ENCODE results near the gene HDAC9. TPM values are rescaled to one million over a fixed set of nuclear protein-coding genes. Genes with fewer than 3 reads are reported as not detected.
"Not testable (repeated sequence)": the region's sequence is repeated elsewhere in the genome, so short reads cannot be mapped to it uniquely, and the experiment has no call there.

HDAC9 gene
- total and polyA plus RNA-seq, 2 donors (not counting 1 experiment from before 2014, with no cell fraction given): 2.9 to 7.9 TPM

DNA sequence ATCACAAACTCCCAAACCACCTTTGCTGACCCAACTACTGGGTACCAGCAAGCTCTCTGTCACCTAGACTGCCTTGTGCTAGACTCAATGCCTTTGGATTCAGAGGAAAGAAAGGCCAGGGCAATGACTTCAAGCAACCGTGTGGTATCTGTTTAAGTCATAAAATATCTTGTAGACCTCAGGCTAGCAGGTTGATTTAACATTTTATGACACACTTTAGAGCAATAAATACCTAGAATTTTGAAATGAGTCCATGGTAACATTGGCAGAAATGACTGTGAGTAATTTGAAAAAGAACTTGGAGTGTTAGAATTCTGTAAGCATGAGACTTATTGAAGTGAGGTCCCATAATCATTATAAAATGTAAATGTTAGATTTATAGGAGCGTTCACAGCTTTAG is 534.7 kb downstream of the HDAC9 start:
- H3K4me2 ChIP-seq (ENCODE audit: extremely low read depth, insufficient read depth, low read length): no peak overlapping the region
- no peaks in the 10 kb centered on the region for H4K20me1 ChIP-seq (ENCODE audit: control insufficient read depth, extremely low read depth, insufficient read depth, low read length)
- H3K27me3 ChIP-seq (ENCODE audit: control insufficient read depth, insufficient read depth, low read length): no peaks in the 10 kb centered on the region
- no peak overlapping the region for H2AFZ ChIP-seq (ENCODE audit: low read length)
- H3K4me3 ChIP-seq (replicated peaks in 1 of 4; ENCODE audit: control extremely low read depth in 1 of 4, insufficient read depth in 1 of 4, low read depth in 3 of 4, low read length in 4 of 4): no peak overlapping the region
- no peaks in the 10 kb centered on the region for H3K79me2 ChIP-seq (ENCODE audit: control insufficient read depth, insufficient read depth, low read length)
- no peak overlapping the region for H3K27ac ChIP-seq (ENCODE audit: insufficient read depth, low read length)
- no peaks in the 10 kb centered on the region for H3K9me3 ChIP-seq (ENCODE audit: control insufficient read depth, insufficient read depth, low read depth, low read length)
- no peaks in the 10 kb centered on the region for H3K4me1 ChIP-seq (ENCODE audit: control insufficient read depth, extremely low read depth, insufficient read depth, low read length)
- H3K36me3 ChIP-seq (ENCODE audit: control insufficient read depth, insufficient read depth, low read length): no peaks in the 10 kb centered on the region
- H3K9ac ChIP-seq (ENCODE audit: insufficient read depth, low read length): no peak overlapping the region
- TF ChIP-seq, protein P1, sequence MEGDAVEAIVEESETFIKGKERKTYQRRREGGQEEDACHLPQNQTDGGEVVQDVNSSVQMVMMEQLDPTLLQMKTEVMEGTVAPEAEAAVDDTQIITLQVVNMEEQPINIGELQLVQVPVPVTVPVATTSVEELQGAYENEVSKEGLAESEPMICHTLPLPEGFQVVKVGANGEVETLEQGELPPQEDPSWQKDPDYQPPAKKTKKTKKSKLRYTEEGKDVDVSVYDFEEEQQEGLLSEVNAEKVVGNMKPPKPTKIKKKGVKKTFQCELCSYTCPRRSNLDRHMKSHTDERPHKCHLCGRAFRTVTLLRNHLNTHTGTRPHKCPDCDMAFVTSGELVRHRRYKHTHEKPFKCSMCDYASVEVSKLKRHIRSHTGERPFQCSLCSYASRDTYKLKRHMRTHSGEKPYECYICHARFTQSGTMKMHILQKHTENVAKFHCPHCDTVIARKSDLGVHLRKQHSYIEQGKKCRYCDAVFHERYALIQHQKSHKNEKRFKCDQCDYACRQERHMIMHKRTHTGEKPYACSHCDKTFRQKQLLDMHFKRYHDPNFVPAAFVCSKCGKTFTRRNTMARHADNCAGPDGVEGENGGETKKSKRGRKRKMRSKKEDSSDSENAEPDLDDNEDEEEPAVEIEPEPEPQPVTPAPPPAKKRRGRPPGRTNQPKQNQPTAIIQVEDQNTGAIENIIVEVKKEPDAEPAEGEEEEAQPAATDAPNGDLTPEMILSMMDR (conservative IDR thresholded peaks at IDR 0.05 in 1 of 2, IDR thresholded peaks at IDR 0.05 in 1 of 2; ENCODE audit: low read depth in 1 of 2, low read length in 2 of 2): no peak
- TF ChIP-seq EZH2 (IDR thresholded peaks at IDR 0.05; ENCODE audit: low read length, missing control alignments): no peak
- peak in 1 of 2 donors; percentile 67 for DNase-seq (ENCODE audit: low read depth in 2 of 2)

DNA sequence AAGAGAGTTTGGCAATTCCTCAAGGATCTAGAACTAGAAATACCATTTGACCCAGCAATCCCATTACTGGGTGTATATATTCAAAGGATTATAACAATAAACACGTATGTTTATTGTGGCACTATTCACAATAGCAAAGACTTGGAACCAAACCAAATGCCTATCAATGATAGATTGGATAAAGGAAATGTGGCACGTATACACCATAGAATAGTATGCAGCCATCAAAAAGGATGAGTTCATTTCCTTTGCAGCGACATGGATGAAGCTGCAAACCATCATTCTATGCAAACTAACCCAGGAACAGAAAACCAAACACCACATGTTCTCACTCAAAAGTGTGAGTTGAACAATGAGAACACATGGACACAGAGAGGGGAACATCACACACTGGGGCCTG is 537.4 kb downstream of the HDAC9 start:
- H3K27ac ChIP-seq (ENCODE audit: insufficient read depth, low read length); H3K4me1 ChIP-seq (ENCODE audit: control insufficient read depth, extremely low read depth, insufficient read depth, low read length); H2AFZ ChIP-seq (ENCODE audit: low read length); DNase-seq (ENCODE audit: low read depth in 2 of 2); H4K20me1 ChIP-seq (ENCODE audit: control insufficient read depth, extremely low read depth, insufficient read depth, low read length); H3K9ac ChIP-seq (ENCODE audit: insufficient read depth, low read length); H3K27me3 ChIP-seq (ENCODE audit: control insufficient read depth, insufficient read depth, low read length); H3K79me2 ChIP-seq (ENCODE audit: control insufficient read depth, insufficient read depth, low read length); H3K36me3 ChIP-seq (ENCODE audit: control insufficient read depth, insufficient read depth, low read length); H3K4me3 ChIP-seq (replicated peaks in 1 of 4; ENCODE audit: control extremely low read depth in 1 of 4, insufficient read depth in 1 of 4, low read depth in 3 of 4, low read length in 4 of 4); H3K4me2 ChIP-seq (ENCODE audit: extremely low read depth, insufficient read depth, low read length); H3K9me3 ChIP-seq (ENCODE audit: control insufficient read depth, insufficient read depth, low read depth, low read length): not testable (repeated sequence)

DNA sequence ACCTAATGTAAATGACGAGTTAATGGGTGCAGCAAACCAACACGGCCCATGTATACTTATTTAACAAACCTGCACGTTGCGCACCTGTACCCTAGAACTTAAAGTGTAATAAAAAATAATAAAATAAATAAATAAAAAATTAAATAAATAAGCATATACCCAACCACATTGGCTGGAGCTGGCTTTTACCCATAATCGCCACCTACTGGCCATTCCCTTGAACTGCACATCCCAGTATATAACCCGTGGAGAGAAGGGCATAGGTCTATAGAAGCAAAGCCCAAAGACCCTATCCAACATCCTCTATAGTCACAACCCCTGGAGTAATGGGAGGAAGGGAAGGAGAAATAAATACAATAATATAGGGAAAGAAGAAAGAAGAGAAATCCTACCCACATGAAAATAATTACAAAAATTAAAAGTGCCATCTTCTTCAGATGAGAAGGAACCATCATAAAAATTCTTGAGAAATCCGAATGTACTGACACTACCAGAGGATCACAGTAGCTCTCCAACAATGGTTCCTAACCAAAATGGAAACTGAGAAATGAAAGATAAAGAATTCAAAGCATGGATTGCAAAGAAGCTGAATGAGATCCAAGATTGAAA is 556.3 kb downstream of the HDAC9 start:
- H3K36me3 ChIP-seq (ENCODE audit: control insufficient read depth, insufficient read depth, low read length): no peaks in the 10 kb centered on the region
- TF ChIP-seq EZH2 (IDR thresholded peaks at IDR 0.05; ENCODE audit: low read length, missing control alignments): no peak
- TF ChIP-seq, protein P1 (conservative IDR thresholded peaks at IDR 0.05 in 1 of 2, IDR thresholded peaks at IDR 0.05 in 1 of 2; ENCODE audit: low read depth in 1 of 2, low read length in 2 of 2): peak; percentile 62 to 79
- H3K9me3 ChIP-seq (ENCODE audit: control insufficient read depth, insufficient read depth, low read depth, low read length): no peaks in the 10 kb centered on the region
- no peaks in the 10 kb centered on the region for H3K27me3 ChIP-seq (ENCODE audit: control insufficient read depth, insufficient read depth, low read length)
- H3K4me1 ChIP-seq (ENCODE audit: control insufficient read depth, extremely low read depth, insufficient read depth, low read length): no peaks in the 10 kb centered on the region
- H3K4me2 ChIP-seq (ENCODE audit: extremely low read depth, insufficient read depth, low read length): no peak overlapping the region
- H4K20me1 ChIP-seq (ENCODE audit: control insufficient read depth, extremely low read depth, insufficient read depth, low read length): no peaks in the 10 kb centered on the region
- no peak overlapping the region for H2AFZ ChIP-seq (ENCODE audit: low read length)
- no peak overlapping the region for H3K9ac ChIP-seq (ENCODE audit: insufficient read depth, low read length)
- H3K27ac ChIP-seq (ENCODE audit: insufficient read depth, low read length): no peak overlapping the region
- H3K4me3 ChIP-seq (replicated peaks in 1 of 4; ENCODE audit: control extremely low read depth in 1 of 4, insufficient read depth in 1 of 4, low read depth in 3 of 4, low read length in 4 of 4): no peak overlapping the region
- DNase-seq (ENCODE audit: low read depth in 2 of 2): peak in 1 of 2 donors; percentile 54
- H3K79me2 ChIP-seq (ENCODE audit: control insufficient read depth, insufficient read depth, low read length): no peaks in the 10 kb centered on the region

Data from fibroblast of lung (primary cell).